Testis (tissue), 2 donors: ENCODE data around the gene TEX12.

ENCODE experiments used
- CTCF ChIP-seq, 3 experiments: fragments of 450-650 bp in 2 of 3; fragments of 200-600 bp in 1 of 3; sonication (generic) in 1 of 3; IDR thresholded peaks; one replicate each; pipeline ENCODE4 v1.5.1; 2016 to 2019; ENCODE audit warnings: antibody characterized with exemption in 3 of 3, mild to moderate bottlenecking in 2 of 3, moderate library complexity in 1 of 3
- POLR2A ChIP-seq: fragments of 450-650 bp; IDR thresholded peaks from one replicate; pipeline ENCODE4 v1.6.1; 2017; ENCODE audit warnings: antibody characterized with exemption, mild to moderate bottlenecking, moderate library complexity

DNA sequence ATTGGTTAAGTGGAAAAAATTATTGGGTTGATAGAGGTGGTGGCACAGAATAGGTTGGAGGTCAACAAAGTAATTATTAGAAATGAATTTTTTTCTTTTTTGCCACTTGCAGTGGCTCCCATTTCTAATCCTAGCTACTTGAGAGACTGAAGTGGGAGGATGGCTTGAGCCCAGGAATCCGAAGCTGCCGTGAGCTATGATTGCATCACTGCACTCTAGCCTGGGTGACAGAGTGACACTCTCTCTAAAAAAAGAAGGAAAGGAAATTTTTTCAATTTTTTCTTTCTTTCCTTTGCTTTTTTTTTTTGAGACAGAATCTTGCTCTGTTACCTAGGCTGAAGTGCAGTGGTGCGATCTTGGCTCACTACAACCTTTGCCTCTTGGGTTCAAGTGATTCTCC is 6.0 kb downstream of the TEX12 start:
- TF ChIP-seq CTCF (IDR thresholded peaks at IDR 0.05) (no peak), POLR2A (no peak)
